Measurements from ENCODE around the gene TTN.

The TTN gene

DNA sequence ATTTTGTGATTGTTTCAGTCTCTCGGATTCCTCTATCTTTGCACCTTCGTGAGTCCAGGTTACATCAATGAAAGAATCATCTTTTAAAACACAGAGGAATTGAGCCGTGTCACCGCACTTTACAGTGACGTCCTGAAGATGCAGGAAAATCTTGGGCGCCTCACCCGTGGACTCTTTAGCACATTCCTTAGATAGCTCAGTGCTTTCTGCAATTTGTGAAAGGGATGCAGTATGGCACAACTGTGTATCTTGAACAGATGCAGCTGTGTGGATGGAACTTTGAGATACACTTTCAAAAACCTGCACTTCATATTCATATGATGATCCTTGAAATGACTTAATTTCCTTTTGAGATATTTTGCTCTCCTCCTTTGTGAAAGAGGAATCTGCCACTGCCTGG, 50.9 kb downstream of the TTN start:
- DNase-seq (ENCODE audit: extremely low spot score): no peak
- ChIA-PET CTCF (interaction anchor here (1.8 kb wide), 1 partner anchor 56 kb away, joined by 4 read pairs; no protein-coding TSS in a partner anchor), POLR2A (no interaction called here)

DNA sequence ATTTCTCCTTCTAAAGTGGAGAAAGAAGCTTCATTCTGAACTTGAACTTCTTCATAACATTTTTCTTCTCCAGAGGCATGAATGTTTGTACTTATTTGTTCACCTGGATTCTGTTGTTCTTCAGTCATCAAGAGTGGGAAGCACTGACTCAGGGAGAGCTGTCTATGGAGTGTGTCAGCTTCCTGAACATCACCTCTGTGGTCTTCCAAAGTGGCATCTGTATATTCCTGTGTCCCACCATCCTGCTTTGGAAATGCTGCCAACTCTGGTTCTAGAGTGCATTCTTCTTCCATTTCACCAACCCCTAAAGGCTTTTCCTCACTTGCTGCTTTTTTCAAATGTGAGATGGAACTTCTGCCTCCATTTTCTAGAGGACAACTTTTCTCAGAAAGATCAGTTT, 59.5 kb downstream of the TTN start:
- no peak for DNase-seq (ENCODE audit: extremely low spot score)
- no peak for TF ChIP-seq CTBP1 (IDR thresholded peaks at IDR 0.05; ENCODE audit: borderline replicate concordance)
- no peak for TF ChIP-seq FOXK2 (IDR thresholded peaks at IDR 0.05)
- TF ChIP-seq NFRKB (IDR thresholded peaks at IDR 0.05): no peak
- TF ChIP-seq ZNF384 (IDR thresholded peaks at IDR 0.05): no peak
- no peak for TF ChIP-seq SP1 (IDR thresholded peaks at IDR 0.05)
- TF ChIP-seq ARNT (IDR thresholded peaks at IDR 0.05): no peak
- TF ChIP-seq SUZ12 (IDR thresholded peaks at IDR 0.05): no peak
- no peak for TF ChIP-seq FOXM1 (IDR thresholded peaks at IDR 0.05; ENCODE audit: borderline replicate concordance)
- TF ChIP-seq LEF1 (IDR thresholded peaks at IDR 0.05; ENCODE audit: borderline replicate concordance): no peak
- TF ChIP-seq L3MBTL2 (conservative IDR thresholded peaks at IDR 0.05): no peak
- TF ChIP-seq HDGF (IDR thresholded peaks at IDR 0.05; ENCODE audit: borderline replicate concordance): no peak
- no peak for TF ChIP-seq BHLHE40 (IDR thresholded peaks at IDR 0.05; ENCODE audit: borderline replicate concordance)
- TF ChIP-seq TARDBP (IDR thresholded peaks at IDR 0.05): no peak
- TF ChIP-seq FOXA1 (IDR thresholded peaks at IDR 0.05): no peak
- TF ChIP-seq, protein P1, sequence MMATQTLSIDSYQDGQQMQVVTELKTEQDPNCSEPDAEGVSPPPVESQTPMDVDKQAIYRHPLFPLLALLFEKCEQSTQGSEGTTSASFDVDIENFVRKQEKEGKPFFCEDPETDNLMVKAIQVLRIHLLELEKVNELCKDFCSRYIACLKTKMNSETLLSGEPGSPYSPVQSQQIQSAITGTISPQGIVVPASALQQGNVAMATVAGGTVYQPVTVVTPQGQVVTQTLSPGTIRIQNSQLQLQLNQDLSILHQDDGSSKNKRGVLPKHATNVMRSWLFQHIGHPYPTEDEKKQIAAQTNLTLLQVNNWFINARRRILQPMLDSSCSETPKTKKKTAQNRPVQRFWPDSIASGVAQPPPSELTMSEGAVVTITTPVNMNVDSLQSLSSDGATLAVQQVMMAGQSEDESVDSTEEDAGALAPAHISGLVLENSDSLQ (IDR thresholded peaks at IDR 0.05): no peak
- no peak for TF ChIP-seq ELF4 (IDR thresholded peaks at IDR 0.05)
- ChIA-PET CTCF (no interaction called here), POLR2A (no interaction called here)

More for the DNA sequence above, 50.9 kb downstream of the TTN start:
- TF ChIP-seq FOXK2 (IDR thresholded peaks at IDR 0.05): no peak
- no peak for TF ChIP-seq TARDBP (IDR thresholded peaks at IDR 0.05)
- no peak for TF ChIP-seq BHLHE40 (IDR thresholded peaks at IDR 0.05; ENCODE audit: borderline replicate concordance)
- no peak for TF ChIP-seq ELF4 (IDR thresholded peaks at IDR 0.05)
- TF ChIP-seq, protein P1 (IDR thresholded peaks at IDR 0.05): no peak
- TF ChIP-seq NFRKB (IDR thresholded peaks at IDR 0.05): no peak
- no peak for TF ChIP-seq LEF1 (IDR thresholded peaks at IDR 0.05; ENCODE audit: borderline replicate concordance)
- no peak for TF ChIP-seq L3MBTL2 (conservative IDR thresholded peaks at IDR 0.05)

DNA sequence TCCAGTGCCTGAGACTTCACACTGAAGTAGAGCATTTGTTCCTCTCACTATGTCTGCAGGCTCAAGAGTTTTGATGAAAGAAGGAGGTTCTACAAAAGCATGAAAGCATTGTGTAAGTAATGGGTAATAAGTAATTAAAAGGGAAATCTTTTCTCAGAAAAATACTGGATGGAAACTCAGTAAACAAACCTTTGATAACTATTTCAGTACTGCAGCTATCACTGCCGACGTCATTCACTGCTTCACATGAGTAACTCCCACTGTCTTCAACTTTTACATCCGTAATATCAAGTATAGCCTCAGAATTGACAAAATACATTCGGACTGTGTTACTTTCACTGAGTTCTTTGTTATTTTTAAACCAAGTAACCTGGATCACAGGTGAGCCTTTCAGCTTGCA, 72.7 kb downstream of the TTN start:
- no peak for TF ChIP-seq SUZ12 (IDR thresholded peaks at IDR 0.05)
- no peak for TF ChIP-seq FOXM1 (IDR thresholded peaks at IDR 0.05; ENCODE audit: borderline replicate concordance)
- no peak for TF ChIP-seq BHLHE40 (IDR thresholded peaks at IDR 0.05; ENCODE audit: borderline replicate concordance)
- no peak for TF ChIP-seq FOXK2 (IDR thresholded peaks at IDR 0.05)
- no peak for TF ChIP-seq FOXA1 (IDR thresholded peaks at IDR 0.05)
- TF ChIP-seq SP1 (IDR thresholded peaks at IDR 0.05): no peak
- no peak for TF ChIP-seq NFRKB (IDR thresholded peaks at IDR 0.05)
- POLR2A ChIA-PET: no interaction called here
- CTCF ChIA-PET: no interaction called here
- no peak for DNase-seq (ENCODE audit: extremely low spot score)

DNA sequence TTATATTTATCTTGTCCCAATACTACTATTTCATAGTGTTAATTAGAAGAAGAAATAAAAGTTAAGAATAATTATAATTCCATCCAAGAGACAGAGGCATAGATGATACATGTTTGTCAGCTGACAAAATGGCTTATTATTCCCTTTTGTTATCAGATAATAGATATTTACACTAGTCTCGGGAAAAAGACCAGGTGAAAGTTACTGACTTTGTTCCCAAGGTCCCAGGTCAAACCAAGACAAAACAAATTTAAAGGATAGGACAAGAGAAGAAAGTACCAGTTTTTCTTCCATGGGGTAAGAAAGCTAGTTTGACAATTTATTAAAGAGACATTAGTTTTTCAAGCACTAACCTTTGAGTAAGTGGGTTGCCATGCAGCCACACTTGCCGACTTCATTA, 73.2 kb downstream of the TTN start:
- ChIA-PET POLR2A (no interaction called here), CTCF (no interaction called here)
- TF ChIP-seq HDGF (IDR thresholded peaks at IDR 0.05; ENCODE audit: borderline replicate concordance): no peak
- TF ChIP-seq TARDBP (IDR thresholded peaks at IDR 0.05): no peak
- TF ChIP-seq CTBP1 (IDR thresholded peaks at IDR 0.05; ENCODE audit: borderline replicate concordance): no peak
- no peak for TF ChIP-seq LEF1 (IDR thresholded peaks at IDR 0.05; ENCODE audit: borderline replicate concordance)
- TF ChIP-seq, protein P1 (IDR thresholded peaks at IDR 0.05): no peak
- DNase-seq (ENCODE audit: extremely low spot score): no peak

DNA sequence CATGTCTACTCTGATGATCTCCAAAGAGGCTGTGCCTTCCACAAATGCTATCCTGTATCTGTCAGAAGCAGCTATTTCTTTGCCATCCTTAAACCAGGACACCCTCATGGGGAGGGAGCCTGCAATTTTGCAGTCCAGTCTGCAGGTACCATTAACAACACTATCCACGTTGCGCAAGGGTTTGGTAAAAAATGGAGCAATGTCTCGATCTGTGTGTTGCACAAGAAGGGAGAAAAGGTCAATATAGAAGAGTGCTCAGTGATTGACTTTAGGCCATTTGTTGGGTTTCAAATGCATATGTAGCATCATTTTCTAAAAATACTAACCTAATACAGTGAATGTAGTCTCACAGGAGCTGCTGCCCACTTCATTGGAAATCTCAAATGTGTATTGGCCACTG, 74.3 kb downstream of the TTN start:
- no peak for DNase-seq (ENCODE audit: extremely low spot score)
- TF ChIP-seq L3MBTL2 (conservative IDR thresholded peaks at IDR 0.05) (no peak), SP1 (IDR thresholded peaks at IDR 0.05) (no peak), ZNF384 (IDR thresholded peaks at IDR 0.05) (no peak)
- CTCF ChIA-PET: no interaction called here
- POLR2A ChIA-PET: no interaction called here

DNA sequence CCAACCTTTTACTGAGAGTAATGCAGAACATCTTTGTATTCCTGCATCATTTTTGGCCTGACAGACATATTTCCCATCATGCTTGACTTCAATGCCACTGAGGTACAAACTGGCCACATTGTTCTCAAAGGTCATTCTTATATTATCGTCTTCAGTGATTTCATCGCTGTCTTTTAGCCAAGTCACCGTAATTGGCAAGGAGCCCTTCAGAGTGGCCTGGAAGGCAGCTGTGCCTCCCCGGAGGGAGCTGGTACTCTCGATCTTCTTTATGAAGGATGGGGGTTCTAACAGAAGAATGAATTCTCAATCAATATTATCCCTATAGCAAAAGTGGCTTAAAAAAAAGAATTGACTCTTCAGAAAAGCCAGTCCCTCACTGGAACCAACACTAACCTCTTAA, 75.9 kb downstream of the TTN start:
- CTCF ChIA-PET: no interaction called here
- POLR2A ChIA-PET: no interaction called here
- TF ChIP-seq SUZ12 (IDR thresholded peaks at IDR 0.05) (no peak), CTBP1 (IDR thresholded peaks at IDR 0.05; ENCODE audit: borderline replicate concordance) (no peak), SP1 (IDR thresholded peaks at IDR 0.05) (no peak), NFRKB (IDR thresholded peaks at IDR 0.05) (no peak), FOXA1 (IDR thresholded peaks at IDR 0.05) (no peak), TARDBP (IDR thresholded peaks at IDR 0.05) (no peak), HDGF (IDR thresholded peaks at IDR 0.05; ENCODE audit: borderline replicate concordance) (no peak), ARNT (IDR thresholded peaks at IDR 0.05) (no peak), FOXM1 (IDR thresholded peaks at IDR 0.05; ENCODE audit: borderline replicate concordance) (no peak), FOXK2 (IDR thresholded peaks at IDR 0.05) (no peak), ZNF384 (IDR thresholded peaks at IDR 0.05) (no peak), ELF4 (IDR thresholded peaks at IDR 0.05) (no peak), L3MBTL2 (conservative IDR thresholded peaks at IDR 0.05) (no peak), BHLHE40 (IDR thresholded peaks at IDR 0.05; ENCODE audit: borderline replicate concordance) (no peak), LEF1 (IDR thresholded peaks at IDR 0.05; ENCODE audit: borderline replicate concordance) (no peak)
- TF ChIP-seq, protein P1 (IDR thresholded peaks at IDR 0.05): no peak
- DNase-seq (ENCODE audit: extremely low spot score): no peak
